GM19099 (cell line): ENCODE results near the gene HAPSTR1.

Source experiments
- POLR2A ChIP-seq: IDR thresholded peaks from 3 replicates; pipeline ENCODE4 v1.6.1; 2011; ENCODE audit warnings: low read depth; ENCODE audit not compliant: insufficient read length; ENCODE audit errors: extremely low read depth

HAPSTR1 gene, protein sequence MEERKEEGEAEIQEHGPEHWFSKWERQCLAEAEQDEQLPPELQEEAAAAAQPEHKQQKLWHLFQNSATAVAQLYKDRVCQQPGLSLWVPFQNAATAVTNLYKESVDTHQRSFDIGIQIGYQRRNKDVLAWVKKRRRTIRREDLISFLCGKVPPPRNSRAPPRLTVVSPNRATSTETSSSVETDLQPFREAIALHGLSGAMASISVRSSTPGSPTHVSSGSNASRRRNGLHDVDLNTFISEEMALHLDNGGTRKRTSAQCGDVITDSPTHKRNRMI

DNA sequence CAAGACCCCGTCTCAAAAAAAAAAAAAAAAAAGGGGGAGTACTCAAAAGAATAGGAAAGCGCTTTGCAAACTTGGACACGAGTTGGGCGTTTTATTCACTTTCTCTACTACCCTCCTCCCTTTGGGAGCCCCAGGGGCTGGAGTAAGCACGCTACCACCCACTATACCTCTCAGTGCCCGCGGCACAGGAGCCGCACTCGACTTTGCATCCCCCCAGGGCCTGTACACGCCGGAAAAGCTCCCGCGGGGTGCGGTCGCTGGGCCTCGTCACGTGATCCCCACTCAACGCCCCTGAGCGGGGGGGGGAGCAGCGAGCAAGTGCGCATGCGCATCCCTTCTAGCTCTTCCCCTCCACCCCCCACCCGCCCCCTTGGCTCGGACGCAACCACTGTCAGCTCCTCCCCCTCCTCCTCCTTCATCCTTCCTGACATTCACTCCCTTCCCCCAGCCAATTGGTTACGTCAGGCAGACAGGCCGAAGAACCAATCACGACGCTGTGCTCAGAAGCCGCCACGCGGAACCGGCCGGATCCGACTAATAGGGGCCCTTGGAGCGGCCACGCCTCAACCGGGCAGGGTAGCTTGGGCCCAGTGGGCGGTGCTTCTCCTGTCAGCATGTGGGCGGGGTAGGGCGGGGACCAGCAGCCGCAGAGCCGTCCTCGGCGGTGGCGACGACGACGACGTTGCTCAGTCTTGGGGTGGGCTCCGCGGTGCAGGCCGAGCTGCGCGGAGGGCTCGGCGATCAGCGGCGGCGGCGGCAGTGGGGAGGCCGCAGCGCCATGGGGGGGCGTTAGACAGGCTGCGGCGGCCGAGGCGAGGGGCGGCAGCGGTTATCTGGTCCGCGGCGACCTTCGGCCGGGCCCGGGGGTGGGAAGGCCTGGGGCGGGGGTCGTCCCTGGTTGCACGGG, at the start of gene HAPSTR1:
TSS of gene HAPSTR1 (plus strand) at position 685 of the 907 bp plus-strand sequence. CDS start 401 bp downstream, outside the sequence.
- peak; percentile 98 for TF ChIP-seq POLR2A

DNA sequence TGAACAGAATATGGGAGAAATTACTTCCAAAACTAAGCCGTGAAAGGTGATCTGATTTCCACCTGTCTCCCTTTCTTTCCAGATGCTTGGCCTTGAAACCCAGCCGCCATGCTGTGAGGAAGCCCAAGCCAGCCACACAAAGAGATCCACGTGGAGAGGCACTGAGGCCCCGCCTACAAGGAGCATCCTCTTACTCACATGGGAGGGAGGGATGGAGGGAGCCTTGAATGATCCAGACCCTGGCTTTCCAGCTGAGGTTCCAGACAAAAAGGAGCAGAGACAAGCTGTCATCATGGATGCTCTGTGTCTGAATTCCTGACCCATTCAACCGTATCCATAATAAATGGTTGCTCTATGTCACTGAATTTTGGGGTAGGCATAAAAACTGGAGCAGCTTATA, 48.9 kb upstream of the HAPSTR1 start:
- TF ChIP-seq POLR2A: no peak

DNA sequence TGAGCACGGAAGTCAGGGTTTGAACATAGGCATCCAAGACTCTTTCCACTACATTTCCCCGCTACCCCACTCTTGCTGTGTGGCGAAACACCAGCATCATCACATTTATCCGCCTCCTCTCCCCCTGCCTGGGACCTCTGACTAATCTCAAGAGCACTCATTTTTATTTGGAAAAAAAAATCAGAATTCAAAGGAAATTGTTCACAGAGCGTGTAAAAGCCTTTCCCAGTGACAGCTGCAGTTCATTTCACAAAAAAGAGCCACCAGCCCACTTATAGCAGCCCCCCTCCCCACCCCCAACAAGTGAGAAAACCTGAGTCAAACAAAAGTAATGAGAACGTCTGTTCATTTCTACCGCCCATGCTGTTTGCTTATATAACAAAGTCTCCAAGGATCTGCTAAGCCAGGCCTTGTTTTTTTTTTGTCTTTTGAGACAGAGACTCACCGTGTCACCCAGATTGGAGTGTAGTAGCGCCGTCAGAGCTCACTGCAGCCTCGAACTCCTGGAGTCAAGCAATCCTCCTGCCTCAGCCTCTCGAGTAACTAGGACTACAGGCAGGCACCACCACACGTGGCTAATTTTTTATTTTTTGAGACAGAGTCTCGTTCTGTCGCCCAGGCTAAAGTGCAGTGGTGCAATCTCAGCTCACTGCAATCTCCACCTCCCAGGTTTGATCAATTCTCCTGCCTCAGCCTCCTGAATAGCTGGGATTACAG, 48.3 kb upstream of the HAPSTR1 start:
- no peak for TF ChIP-seq POLR2A

DNA sequence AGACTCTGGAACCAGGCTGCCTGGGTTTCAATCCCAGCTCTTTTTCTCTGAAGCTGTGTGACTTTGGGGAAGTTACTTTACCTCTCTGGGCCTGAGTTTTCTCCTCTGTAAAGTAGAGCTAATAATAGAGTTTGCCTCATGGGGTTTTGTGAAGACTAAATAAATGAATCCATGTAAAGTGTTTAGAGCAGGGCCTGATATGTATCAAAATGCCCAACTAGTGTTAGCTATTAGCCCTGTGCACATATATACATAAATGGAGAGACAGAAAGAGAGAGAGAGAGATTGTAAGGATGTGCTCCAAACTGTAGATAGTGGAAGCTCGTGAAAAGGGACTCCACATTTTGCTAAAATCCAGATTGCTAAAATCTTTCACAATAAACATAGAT, 44.8 kb upstream of the HAPSTR1 start:
- TF ChIP-seq POLR2A: no peak

DNA sequence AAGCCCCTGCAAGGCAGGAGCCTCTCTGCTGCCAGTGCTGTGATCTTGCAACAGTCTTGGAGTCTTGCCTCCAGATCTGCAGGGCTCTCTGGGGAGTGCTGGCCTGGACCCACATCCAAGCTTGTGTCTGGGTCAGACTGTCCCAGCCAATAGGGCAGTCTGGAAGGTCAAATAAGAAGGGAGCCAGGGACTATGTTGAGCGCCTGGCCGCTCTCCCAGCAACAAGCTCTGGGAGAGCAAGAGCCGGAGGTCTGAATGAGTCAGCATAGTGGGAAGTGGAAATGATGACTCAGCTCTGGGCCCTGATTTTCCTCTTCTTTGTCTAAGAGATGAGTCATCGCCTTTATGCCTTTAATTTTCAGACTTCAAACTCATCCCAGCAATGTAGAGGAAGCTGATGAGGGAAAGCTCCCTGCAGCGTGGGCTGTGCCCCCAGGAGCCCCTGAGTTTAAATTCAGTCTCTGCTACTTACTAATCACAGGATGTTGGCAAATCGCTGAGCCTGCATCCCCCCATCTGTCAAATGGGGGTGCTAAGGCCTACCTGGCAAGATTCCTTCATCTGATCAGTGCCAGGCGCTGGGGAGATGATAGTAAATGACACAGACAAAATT, 43.6 kb upstream of the HAPSTR1 start:
- no peak for TF ChIP-seq POLR2A

DNA sequence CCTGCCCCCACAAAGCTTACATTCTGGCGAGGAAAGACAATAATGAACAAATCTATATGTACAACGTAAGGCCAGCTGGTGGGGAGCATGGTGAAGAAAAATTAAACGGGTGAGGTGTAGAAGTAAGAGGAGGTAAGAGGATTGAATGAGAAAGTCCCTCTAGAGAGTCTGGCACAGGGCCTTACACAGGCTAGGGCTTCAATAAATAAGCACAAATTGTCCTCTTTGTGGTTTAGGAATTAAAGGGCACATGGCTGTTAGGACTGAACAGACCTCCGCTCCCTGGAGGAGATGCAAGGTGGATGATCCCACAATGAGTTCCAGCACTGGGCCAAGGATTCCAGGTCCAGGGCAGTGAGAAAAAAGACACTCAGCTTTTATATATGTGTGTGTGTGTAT, 43.1 kb upstream of the HAPSTR1 start:
- no peak for TF ChIP-seq POLR2A

DNA sequence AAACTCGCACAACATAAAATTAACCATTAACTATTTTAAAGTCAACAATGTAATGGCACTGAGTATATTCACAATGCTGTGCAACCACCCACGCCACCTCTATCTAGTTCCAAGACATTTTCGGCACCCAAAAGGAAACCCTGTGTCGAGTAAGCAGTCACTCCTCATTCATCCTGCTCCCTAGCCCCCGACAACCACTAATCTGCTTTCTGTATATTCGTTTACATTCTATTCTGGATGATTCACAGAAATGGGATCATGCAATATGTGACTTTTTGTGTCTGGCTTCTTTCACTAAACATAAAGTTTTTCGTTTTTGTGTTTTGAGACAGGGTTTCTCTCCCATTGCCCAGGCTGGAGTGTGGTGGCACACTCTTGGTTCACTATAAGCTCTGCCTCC, 42.2 kb upstream of the HAPSTR1 start:
- no peak for TF ChIP-seq POLR2A

DNA sequence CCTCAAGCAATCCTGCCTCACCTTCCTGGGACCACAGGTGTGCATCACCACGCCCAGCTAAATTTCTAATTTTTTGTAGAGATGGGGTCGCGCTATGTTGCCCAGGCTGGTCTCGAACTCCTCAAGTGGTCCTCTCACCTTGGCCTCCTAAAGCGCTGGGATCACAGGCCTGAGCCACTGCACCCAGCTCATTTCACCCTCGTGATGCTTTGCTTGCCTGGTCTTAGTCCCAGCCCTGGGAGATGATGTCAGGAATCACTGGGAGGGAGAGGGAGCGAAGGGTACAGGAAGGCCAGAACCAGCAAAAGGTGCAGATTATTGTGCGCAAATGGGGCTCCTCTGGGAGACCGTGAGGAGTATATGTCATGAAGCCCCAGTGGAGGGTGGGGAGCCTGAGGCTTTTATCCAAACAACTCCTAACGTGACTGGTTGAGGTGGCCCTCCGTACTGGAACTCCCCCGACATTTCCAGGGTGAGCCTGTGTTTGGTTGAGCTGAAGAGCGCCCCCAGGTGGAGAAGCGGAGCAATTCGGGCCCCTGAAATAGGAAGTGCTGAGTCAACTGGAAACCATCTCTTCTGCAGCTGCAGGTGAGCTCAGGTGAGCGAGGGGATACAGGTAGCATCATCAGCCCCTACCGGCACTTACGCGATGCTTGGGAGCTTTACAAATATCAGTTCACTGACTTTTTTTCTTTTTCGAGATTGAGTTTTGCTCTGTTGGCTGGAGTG, 41.2 kb upstream of the HAPSTR1 start:
- no peak for TF ChIP-seq POLR2A

DNA sequence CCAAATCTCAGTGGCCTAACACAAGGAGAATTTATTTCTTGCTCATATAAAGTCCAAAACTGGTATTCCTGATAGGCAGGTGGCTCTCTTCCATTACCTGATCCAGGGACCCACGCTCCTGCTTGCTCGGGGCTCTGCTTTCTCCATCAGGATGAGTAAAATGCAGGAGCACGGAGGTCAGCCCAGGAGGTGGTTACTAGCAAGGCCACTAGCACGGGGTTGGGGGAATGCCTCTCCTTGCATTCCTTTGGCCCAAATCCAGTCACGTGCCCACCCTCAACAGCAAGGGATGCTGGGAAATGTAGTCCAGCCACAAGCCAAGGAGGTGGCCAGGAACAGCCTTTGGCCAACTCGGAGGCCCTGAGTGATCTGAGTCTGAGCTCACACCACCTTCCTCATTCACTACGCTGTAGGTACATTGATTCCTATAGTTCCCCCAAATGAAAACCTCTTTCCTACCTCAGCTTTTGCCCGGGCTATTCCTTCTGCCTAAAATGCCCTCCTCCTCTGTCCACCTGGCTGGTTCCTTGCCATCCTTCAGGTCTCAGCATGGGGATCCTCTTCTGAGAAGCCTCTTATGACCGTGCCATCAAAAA, 38.3 kb upstream of the HAPSTR1 start:
- no peak for TF ChIP-seq POLR2A

DNA sequence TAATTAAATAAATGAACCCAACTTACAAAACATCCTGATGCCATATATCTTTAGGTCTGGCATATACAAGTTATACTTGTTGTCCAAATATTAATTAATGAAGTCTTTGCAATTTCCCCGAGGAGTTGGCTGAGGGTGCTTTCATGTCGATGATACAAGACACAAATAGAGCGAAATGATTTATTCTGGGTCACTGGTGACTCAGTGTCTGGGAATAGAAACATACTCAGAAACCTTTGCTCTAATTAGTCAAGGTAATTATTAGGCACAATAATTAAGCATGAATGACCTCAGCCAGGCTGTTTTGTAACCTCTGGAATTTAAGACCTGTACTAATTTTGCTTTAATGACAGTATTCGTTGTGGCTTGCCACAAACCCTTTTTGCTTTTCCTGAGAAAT, 37.0 kb upstream of the HAPSTR1 start:
- TF ChIP-seq POLR2A: no peak

DNA sequence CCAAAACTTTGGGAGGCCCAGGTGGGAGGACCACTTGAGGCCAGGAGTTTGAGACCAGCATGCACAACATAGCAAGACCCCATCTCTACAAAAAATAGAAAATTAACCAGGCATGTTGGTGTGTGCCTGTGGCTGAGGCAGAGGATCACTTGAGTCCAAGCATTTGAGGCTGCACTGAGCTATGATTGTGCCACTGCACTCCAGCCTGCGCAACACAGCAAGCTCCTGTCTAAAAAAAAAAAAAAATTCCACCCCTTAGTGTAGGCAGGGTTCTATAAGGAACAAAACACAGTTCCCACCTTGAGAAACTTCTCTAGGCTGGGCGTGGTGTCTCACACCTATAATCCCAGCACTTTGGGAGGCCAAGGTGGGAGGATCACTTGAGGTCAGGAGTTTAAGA, 36.3 kb upstream of the HAPSTR1 start:
- no peak for TF ChIP-seq POLR2A

DNA sequence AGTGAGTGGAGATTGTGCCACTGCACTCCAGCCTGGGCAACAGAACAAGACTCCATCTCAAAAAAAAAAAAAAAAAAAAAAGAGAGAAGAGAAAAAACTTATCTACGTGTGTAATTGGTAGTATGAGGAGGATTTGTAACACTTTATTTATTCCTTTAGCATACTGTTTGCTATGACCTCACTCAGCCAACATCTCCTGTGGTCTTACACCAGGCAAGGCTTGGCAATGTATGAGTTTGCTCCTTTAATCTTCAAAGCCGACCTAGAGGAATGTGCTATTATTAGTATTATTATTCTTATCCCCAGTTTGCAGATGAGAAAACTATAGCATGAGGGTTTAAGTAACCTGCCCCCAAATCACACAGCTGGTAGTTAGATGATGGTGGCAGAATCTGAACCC, 35.8 kb upstream of the HAPSTR1 start:
- no peak for TF ChIP-seq POLR2A

DNA sequence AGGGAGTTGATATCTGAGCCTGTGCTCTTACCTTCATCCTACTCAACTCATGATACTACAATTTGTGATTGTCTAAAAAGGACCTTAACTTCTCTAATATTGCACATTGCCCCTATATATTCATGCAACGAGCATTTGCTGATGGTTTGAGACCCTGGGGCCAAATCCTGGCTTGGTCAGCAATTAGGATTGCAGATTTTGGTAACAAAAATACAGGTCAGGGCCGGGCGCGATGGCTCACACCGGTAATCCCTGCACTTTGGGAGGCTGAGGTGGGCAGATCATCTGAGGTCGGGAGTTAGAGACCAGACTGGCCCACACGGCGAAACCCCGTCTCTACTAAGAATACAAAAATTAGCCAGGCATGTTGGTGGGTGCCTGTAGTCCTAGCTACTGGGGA, 35.4 kb upstream of the HAPSTR1 start:
- no peak for TF ChIP-seq POLR2A

DNA sequence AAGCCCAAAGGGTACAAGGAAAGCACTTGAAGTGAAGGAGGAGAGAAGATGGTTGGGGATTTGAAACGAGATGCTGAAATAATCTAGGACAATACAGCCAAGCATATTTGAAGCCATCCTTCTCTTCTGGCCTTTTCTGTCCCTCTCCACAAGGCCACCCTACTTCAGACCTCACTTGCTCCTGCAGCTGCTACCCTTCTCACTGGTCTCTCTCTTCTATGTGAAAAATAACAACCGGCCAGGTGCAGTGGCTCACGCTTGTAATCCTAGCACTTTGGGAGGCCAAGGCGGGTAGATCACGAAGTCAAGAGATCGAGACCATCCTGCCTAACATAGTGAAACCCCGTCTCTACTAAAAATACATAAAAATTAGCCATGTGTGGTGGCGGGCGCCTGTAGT, 33.2 kb upstream of the HAPSTR1 start:
- no peak for TF ChIP-seq POLR2A
